Measurements from ENCODE around the gene ZNF468.
"Not testable (repeated sequence)": the region's sequence is repeated elsewhere in the genome, so short reads cannot be mapped to it uniquely, and the experiment has no call there.

The ZNF468 gene

GRCh38 chr19:52823676-52824075, 33.7 kb downstream of the ZNF468 start:
- no peak for DNase-seq

- DNase-seq: peak; percentile 67
Measured at GRCh38 chr19:52821204-52821960, 36.0 kb downstream of the ZNF468 start, which contains the start of gene ZNF28. ZNF28 (minus strand) TSS chr19:52821633; CDS start chr19:52817958, 3,675 bp downstream.

GRCh38 chr19:52820472-52821203, 36.8 kb downstream of the ZNF468 start:
- DNase-seq: not testable (repeated sequence)

- no peak for DNase-seq
Measured at GRCh38 chr19:52809801-52810200, 47.6 kb downstream of the ZNF468 start.

DNA sequence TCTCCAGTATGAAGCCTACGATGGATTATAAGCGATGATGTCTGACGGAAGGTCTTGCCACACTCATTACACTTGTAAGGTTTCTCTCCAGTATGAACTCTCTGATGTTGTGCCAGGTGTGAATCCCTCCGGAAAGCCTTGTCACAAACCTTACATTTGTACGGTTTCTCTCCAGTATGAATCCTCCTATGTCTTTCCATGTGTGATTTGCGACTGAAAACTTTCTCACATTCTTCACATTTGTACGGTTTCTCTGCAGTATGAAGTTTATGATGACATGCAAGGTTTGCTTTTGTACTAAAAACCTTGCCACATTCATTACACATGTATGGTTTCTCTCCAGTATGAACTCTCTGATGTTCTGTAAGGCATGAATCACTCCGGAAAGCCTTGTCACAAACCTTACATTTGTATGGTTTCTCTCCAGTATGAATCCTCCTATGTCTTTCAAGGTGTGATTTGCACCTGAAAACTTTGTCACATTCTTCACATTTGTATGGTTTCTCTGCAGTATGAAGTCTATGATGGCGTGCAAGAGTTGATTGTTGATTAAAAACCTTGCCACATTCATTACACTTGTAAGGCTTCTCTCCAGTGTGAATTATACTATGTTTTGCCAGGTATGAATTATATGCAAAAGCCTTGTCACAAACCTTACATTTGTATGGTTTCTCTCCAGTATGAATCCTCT, 57.3 kb downstream of the ZNF468 start:
- not testable (repeated sequence) for DNase-seq

- no peak for DNase-seq
Measured at GRCh38 chr19:52789440-52789839, 68.0 kb downstream of the ZNF468 start.
